AG04450 (cell line): ENCODE results near the gene ADCY3. TPM values are rescaled to one million over a fixed set of nuclear protein-coding genes. Genes with fewer than 3 reads are reported as not detected.
"Not testable (repeated sequence)": the region's sequence is repeated elsewhere in the genome, so short reads cannot be mapped to it uniquely, and the experiment has no call there.

Source experiments
- CTCF ChIA-PET: fragments of 300-600, 350-600 bp; formaldehyde crosslinking; extraction: SDS; loops from one replicate; lab custom pipeline; 2022; ENCODE audit warnings: antibody characterized with exemption, inconsistent platforms; lab: Charles Lee
- POLR2A ChIA-PET: fragments of 350-600 bp; formaldehyde crosslinking; extraction: SDS; loops from one replicate; lab custom pipeline; 2021; ENCODE audit warnings: antibody characterized with exemption, inconsistent platforms; lab: Yijun Ruan, JAX
- DNase-seq: peaks from one replicate; pipeline ENCODE4 v3.0.0-alpha.2; 2011; ENCODE audit warnings: low read depth, low spot score
- H3K27ac ChIP-seq: one replicate; pipeline ENCODE4 v1.5.1; 2012; ENCODE audit warnings: low read depth, low read length, control low read depth
- H3K27me3 ChIP-seq: one replicate; pipeline ENCODE4 v1.6.0; 2012; ENCODE audit warnings: low read length; ENCODE audit not compliant: control insufficient read depth, insufficient read depth
- H3K4me3 ChIP-seq: 2 replicates; pipeline ENCODE4 v1.5.1; 2011; ENCODE audit warnings: mild to moderate bottlenecking, low read depth, low read length, control low read depth
- H3K9me3 ChIP-seq: 2 replicates; pipeline ENCODE4 v1.5.1; 2012; ENCODE audit warnings: low read length; ENCODE audit not compliant: control insufficient read depth, insufficient read depth
- CTCF ChIP-seq: IDR thresholded peaks from 2 replicates; pipeline ENCODE4 v1.5.1; 2011; ENCODE audit warnings: low read depth, low read length, control low read depth, inconsistent platforms
- polyA plus RNA-seq: library from polyadenylated mRNA; depleted of rRNA; stranded (reverse); fragments of >200 nt; gene quantifications from 2 replicates; pipeline ENCODE4 v1.2.3, GENCODE V29; 2011

ADCY3 gene
- polyA plus RNA-seq, 1 experiment, result 29.6 TPM

GRCh38 chr2:24838541-24838940 is 81.5 kb downstream of the ADCY3 start:
- CTCF ChIA-PET, result interaction anchor here (1.3 kb wide), 1 partner anchor 11 kb away, joined by 5 read pairs; no protein-coding TSS in a partner anchor
- no peak overlapping the region for H3K4me3 ChIP-seq
- TF ChIP-seq CTCF, result no peak
- no peak for DNase-seq
- H3K27me3 ChIP-seq, result no peaks in the 10 kb centered on the region
- POLR2A ChIA-PET, result no interaction called here
- H3K27ac ChIP-seq, result no peak overlapping the region
- H3K9me3 ChIP-seq, result no peaks in the 10 kb centered on the region

GRCh38 chr2:24837996-24838513 is 82.0 kb downstream of the ADCY3 start:
- ChIA-PET POLR2A (no interaction called here), CTCF (interaction anchor here (1.3 kb wide), 1 partner anchor 11 kb away, joined by 5 read pairs; no protein-coding TSS in a partner anchor)
- H3K27ac ChIP-seq, result no peak overlapping the region
- H3K9me3 ChIP-seq, result no peaks in the 10 kb centered on the region
- DNase-seq, result no peak
- TF ChIP-seq CTCF, result no peak
- no peak overlapping the region for H3K4me3 ChIP-seq
- no peaks in the 10 kb centered on the region for H3K27me3 ChIP-seq

GRCh38 chr2:24836706-24837105 is 83.3 kb downstream of the ADCY3 start:
- no peaks in the 10 kb centered on the region for H3K9me3 ChIP-seq
- no peaks in the 10 kb centered on the region for H3K27me3 ChIP-seq
- ChIA-PET CTCF (interaction anchor here (1.5 kb wide), 1 partner anchor 224 kb away, joined by 3 read pairs; no protein-coding TSS in a partner anchor), POLR2A (no interaction called here)
- no peak for DNase-seq
- H3K4me3 ChIP-seq, result no peak overlapping the region
- no peak overlapping the region for H3K27ac ChIP-seq
- no peak for TF ChIP-seq CTCF

- no peak overlapping the region for H3K4me3 ChIP-seq
- no peak for DNase-seq
- CTCF ChIA-PET, result interaction anchor here (1.2 to 1.5 kb wide), 2 partner anchors 224 to 426 kb away, joined by 3 read pairs; no protein-coding TSS in a partner anchor
- no peak overlapping the region for H3K27ac ChIP-seq
- TF ChIP-seq CTCF, result no peak
- H3K9me3 ChIP-seq, result no peaks in the 10 kb centered on the region
- POLR2A ChIA-PET, result no interaction called here
- H3K27me3 ChIP-seq, result no peaks in the 10 kb centered on the region
Observed at GRCh38 chr2:24836206-24836605, 83.8 kb downstream of the ADCY3 start.

GRCh38 chr2:24835411-24835810 is 84.6 kb downstream of the ADCY3 start:
- H3K27me3 ChIP-seq, DNase-seq, POLR2A ChIA-PET, H3K9me3 ChIP-seq, H3K27ac ChIP-seq, H3K4me3 ChIP-seq: not testable (repeated sequence)
- CTCF ChIA-PET, result interaction anchor here (1.2 kb wide), 1 partner anchor 426 kb away, joined by 3 read pairs; no protein-coding TSS in a partner anchor
